Colonic mucosa (tissue), 4 donors: Measurements from ENCODE around the gene HSDL1. TPM values are rescaled to one million over a fixed set of nuclear protein-coding genes. Genes with fewer than 3 reads are reported as not detected.

ENCODE experiments used
- DNase-seq: peaks from one replicate; pipeline ENCODE4 v3.0.0-alpha.2; 2020
- H3K27ac ChIP-seq: fragments of 200-600 bp; one replicate; pipeline ENCODE4 v1.8.0; 2021
- H3K27me3 ChIP-seq: fragments of 200-600 bp; one replicate; pipeline ENCODE4 v1.8.0; 2021
- H3K36me3 ChIP-seq: fragments of 200-600 bp; one replicate; pipeline ENCODE4 v1.8.0; 2021
- H3K4me1 ChIP-seq: fragments of 200-600 bp; one replicate; pipeline ENCODE4 v1.8.0; 2021; ENCODE audit warnings: mild to moderate bottlenecking
- H3K4me3 ChIP-seq: fragments of 200-600 bp; one replicate; pipeline ENCODE4 v1.8.0; 2021
- H3K9ac ChIP-seq, 2 donors: one replicate each; pipeline ENCODE4 v1.7.0; 2013; ENCODE audit warnings: control low read depth in 2 of 2, low read depth in 2 of 2, low read length in 2 of 2
- H3K9me3 ChIP-seq: fragments of 200-600 bp; one replicate; pipeline ENCODE4 v1.8.0; 2021
- intact Hi-C: fragments of 100-400 bp; cut with DNase I; formaldehyde crosslinking; loops from one replicate; pipeline ENCODE4 v1.14.1; 2022
- total RNA-seq, 2 donors: library from RNA; stranded (reverse); fragmentation: NEBNext Ultra II Directional in 1 of 2; extraction: Animal tissue kit (Norgen Biotek cat#: 25700) in 1 of 2; gene quantifications; one replicate each; pipeline ENCODE4 v1.2.1, GENCODE V29; 2021
- TF ChIP-seq, protein P1 (sequence below): fragments of 200-600 bp; IDR thresholded peaks from one replicate; pipeline ENCODE4 v1.8.0; 2022; ENCODE audit warnings: antibody characterized with exemption, mild to moderate bottlenecking
- donor health status: healthy.
- donor health status: DM: no; HTN: no; CAD: no.
- donor health status: DM: no; HTN: no; CAD: no.

Gene HSDL1
- total RNA-seq, 2 donors from 2014 or later: 10.7 to 12.9 TPM

DNA sequence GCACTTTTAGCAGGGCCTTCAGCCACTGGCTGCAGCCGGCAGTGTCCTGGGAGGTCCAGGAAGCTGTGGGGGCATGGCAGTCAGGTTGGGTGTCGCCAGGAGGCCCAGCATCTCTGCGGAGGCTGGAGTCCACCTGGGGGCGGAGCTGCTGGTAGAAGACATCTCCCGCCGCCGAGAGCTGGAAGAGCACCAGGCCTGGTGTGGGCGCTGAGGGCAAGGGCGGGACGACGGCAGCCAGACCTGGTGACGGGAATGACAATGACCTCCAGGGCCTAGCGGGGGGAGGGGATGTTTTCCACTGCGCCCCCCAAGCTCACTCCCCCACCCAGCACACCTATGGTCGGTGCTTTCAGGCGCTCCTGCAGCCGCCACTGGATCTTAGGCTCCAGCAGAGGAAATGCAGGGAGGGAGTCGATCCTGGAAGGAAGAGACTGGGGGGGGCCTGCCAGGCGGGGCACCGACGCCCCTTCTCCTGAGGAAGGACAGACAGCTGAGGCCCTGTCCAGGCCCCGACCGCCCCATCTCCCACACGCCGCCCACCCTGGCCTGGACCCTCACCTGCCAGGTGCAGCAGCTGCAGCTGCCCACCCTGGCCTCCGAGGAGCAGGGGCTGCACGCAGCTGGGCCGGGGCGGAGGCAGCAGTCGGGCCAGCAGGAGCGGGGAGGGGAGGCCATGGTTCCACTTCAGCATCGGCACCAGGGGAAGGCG lies 34.8 kb upstream of the HSDL1 start:
- TF ChIP-seq, protein P1, sequence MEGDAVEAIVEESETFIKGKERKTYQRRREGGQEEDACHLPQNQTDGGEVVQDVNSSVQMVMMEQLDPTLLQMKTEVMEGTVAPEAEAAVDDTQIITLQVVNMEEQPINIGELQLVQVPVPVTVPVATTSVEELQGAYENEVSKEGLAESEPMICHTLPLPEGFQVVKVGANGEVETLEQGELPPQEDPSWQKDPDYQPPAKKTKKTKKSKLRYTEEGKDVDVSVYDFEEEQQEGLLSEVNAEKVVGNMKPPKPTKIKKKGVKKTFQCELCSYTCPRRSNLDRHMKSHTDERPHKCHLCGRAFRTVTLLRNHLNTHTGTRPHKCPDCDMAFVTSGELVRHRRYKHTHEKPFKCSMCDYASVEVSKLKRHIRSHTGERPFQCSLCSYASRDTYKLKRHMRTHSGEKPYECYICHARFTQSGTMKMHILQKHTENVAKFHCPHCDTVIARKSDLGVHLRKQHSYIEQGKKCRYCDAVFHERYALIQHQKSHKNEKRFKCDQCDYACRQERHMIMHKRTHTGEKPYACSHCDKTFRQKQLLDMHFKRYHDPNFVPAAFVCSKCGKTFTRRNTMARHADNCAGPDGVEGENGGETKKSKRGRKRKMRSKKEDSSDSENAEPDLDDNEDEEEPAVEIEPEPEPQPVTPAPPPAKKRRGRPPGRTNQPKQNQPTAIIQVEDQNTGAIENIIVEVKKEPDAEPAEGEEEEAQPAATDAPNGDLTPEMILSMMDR: no peak
- intact Hi-C loops: loop anchor here (10.0 kb wide), 2 partner anchors 215 to 305 kb away; partner anchors contain the start of gene NECAB2

DNA sequence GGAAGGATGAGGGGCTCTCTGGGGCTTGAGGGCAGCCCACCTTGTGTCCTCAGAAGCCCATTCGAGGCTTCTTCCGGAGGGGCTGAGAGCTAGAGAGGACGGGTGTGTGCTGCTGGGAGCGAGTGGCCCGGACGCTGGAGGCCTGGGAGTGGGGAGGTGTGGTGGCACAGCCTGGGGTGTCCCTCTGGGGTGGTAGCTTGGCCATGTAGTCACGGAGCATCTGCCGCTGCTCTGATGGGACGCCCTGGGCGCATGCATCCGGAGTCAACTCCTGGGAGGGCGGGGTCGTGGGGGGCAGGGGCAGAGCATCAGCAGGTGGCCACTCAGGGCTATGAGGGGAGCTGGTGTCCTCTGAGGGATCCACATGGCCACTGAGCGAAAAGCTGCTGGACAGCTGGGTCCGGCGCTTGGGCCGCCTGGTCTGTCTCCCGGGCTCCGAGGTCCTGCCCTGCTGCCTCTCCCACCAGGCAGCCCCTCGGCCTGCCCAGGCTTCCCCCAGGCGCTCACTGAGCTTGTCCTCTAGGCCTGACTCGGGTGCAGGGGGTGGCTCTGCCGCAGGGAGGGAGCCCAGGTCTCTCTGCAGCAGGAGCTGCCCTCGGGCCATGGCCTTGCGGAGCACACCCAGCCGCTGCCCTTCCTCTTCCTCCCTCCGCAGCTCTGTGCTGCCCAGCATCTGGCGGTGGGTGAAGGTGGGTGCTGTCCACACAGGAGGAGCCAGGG lies 34.1 kb upstream of the HSDL1 start:
- no peak overlapping the region for H3K4me3 ChIP-seq
- H3K4me1 ChIP-seq: peaks cover 4% of the 10 kb centered on the region
- no peak overlapping the region for H3K9ac ChIP-seq
- H3K27me3 ChIP-seq: no peaks in the 10 kb centered on the region
- no peak overlapping the region for H3K27ac ChIP-seq
- no peaks in the 10 kb centered on the region for H3K9me3 ChIP-seq
- H3K36me3 ChIP-seq: no peaks in the 10 kb centered on the region
- DNase-seq: no peak
- intact Hi-C loops: no loop called here
- TF ChIP-seq, protein P1: no peak

More for the DNA sequence above, 34.8 kb upstream of the HSDL1 start:
- H3K36me3 ChIP-seq: no peaks in the 10 kb centered on the region
- DNase-seq: no peak
- H3K4me3 ChIP-seq: no peak overlapping the region
- H3K4me1 ChIP-seq: peaks cover 4% of the 10 kb centered on the region
- no peak overlapping the region for H3K9ac ChIP-seq
- H3K9me3 ChIP-seq: no peaks in the 10 kb centered on the region
- no peak overlapping the region for H3K27ac ChIP-seq
- no peaks in the 10 kb centered on the region for H3K27me3 ChIP-seq

DNA sequence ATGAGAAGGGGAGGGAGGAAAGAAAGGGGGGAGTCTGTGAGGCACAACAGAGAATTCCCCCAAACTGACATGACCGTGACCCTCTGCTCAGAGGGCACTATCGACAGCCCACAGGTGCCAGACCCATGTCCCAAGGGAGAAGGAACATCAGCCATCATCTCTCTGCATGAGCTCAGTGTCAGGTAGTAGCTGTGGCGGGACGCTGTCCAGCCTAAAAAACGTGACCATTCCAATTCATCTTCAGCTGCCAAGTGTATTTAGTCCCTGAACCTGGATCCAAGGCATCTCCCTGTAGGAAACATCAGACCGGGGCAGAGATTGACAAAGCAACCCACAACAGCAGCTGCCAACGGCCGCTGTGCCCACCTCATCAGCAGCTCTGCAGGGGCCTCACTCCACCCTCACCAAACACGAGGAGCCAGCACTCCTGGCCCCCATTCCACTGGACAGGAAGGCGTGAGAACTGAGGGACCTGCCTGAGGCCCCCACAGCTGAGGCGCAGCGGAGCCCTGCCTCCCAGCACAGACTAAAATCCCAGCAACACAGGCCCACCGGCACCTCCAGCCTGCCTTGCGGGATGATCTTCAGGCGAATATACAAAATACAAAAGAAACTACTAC lies 33.3 kb upstream of the HSDL1 start:
- H3K36me3 ChIP-seq: no peaks in the 10 kb centered on the region
- TF ChIP-seq, protein P1: no peak
- no peak for DNase-seq
- H3K27ac ChIP-seq: no peak overlapping the region
- intact Hi-C loops: no loop called here
- peaks cover 4% of the 10 kb centered on the region for H3K4me1 ChIP-seq
- no peaks in the 10 kb centered on the region for H3K27me3 ChIP-seq
- H3K9me3 ChIP-seq: no peaks in the 10 kb centered on the region
- no peak overlapping the region for H3K4me3 ChIP-seq
- no peak overlapping the region for H3K9ac ChIP-seq

DNA sequence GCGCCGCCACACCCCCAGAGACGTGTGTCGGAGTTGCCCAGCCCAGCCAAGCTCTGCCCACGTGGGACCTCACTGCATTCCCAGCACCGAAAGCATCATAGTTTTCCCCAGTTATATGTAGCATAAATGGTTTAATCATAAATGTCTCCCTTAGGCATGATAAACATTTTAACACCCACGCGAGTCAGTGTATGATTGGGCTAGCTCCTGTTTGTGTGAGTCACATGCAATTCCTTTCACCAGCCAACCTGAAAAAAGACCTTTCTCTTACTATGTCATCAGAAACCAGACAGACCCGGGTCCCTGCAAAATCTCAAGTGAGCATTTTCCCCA lies 32.7 kb upstream of the HSDL1 start:
- Histone ChIP-seq H3K4me1 (peaks cover 4% of the 10 kb centered on the region), H3K27me3 (no peaks in the 10 kb centered on the region), H3K36me3 (no peaks in the 10 kb centered on the region), H3K9ac (no peak overlapping the region), H3K9me3 (no peaks in the 10 kb centered on the region), H3K4me3 (no peak overlapping the region), H3K27ac (no peak overlapping the region)
- TF ChIP-seq, protein P1: no peak
- intact Hi-C loops: no loop called here
- DNase-seq: no peak

DNA sequence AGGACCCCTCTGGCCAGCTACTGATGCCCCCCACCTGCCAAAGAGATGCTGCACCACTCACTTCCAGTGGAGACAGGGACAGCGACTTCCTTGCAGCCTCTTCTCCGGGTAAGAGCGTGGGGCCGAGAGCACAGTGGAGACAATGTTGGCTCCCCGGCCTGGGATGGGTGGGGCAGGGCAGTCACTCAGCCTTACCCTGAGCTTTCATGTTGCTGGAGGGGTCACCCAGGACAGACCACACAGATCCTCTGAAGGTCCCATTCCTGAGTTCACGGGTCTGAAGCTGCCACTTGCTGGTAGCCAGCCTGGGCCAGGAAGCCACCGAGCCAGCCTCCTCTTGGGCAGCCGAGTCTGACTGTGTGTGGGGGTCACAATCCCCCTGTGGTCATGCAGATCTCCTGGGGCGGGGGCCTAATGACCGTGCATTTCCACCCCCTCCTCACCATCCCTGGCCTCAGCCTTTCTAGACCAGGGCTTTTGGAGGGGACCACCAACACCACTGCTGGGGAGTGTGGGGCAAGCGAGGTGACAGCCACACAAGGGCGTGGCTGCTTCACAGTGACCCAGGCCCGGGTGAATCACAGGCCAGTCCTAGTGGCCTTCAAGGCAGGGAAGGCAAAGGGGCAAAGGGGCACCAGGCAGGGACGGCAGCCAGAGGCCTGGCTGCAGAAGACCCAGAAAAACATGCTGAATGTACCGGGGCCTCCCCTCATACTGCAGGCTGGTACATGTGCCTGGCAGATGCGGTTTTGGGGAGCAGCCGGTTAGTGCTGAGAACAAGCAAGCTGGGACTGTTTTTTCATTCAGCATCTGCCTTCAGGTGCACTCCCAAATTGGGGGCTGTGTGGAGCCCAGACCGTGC lies 31.4 kb upstream of the HSDL1 start:
- Histone ChIP-seq H3K27me3 (no peaks in the 10 kb centered on the region), H3K27ac (no peak overlapping the region), H3K9ac (peak overlapping the region; percentile 50 to 61), H3K36me3 (no peaks in the 10 kb centered on the region), H3K4me1 (peaks cover 4% of the 10 kb centered on the region), H3K9me3 (no peaks in the 10 kb centered on the region), H3K4me3 (no peak overlapping the region)
- intact Hi-C loops: no loop called here
- TF ChIP-seq, protein P1: no peak
- no peak for DNase-seq
